ENCODE measurements around the gene VSX2. TPM values are rescaled to one million over a fixed set of nuclear protein-coding genes. Genes with fewer than 3 reads are reported as not detected.

The VSX2 gene
- total RNA-seq, 1 experiment from 2014 or later = not detected

Other genes with a start within 250 kb of the VSX2 start
- gene ENTPD5, start 220.2 kb upstream of the VSX2 start, total RNA-seq (2014; rRNA removed; shearing (Covaris generic)) = 4.5 and 6.8 TPM in 2 replicates
- gene BBOF1, start 220.1 kb upstream of the VSX2 start, total RNA-seq (2014; rRNA removed; shearing (Covaris generic)) = 0.31 and 0.44 TPM in 2 replicates
- 15.6 and 27.2 TPM in 2 replicates for gene ALDH6A1, start 155.0 kb upstream of the VSX2 start, total RNA-seq (2014; rRNA removed; shearing (Covaris generic))
- 13.3 and 18.3 TPM in 2 replicates for gene LIN52, start 154.5 kb upstream of the VSX2 start, total RNA-seq (2014; rRNA removed; shearing (Covaris generic))
- gene ABCD4, start 63.5 kb downstream of the VSX2 start, total RNA-seq (2014; rRNA removed; shearing (Covaris generic)) = 57.4 and 68.6 TPM in 2 replicates
- gene VRTN, start 109.0 kb downstream of the VSX2 start, total RNA-seq (2014; rRNA removed; shearing (Covaris generic)) = 139 and 140 TPM in 2 replicates
- gene SYNDIG1L, start 186.8 kb downstream of the VSX2 start, total RNA-seq (2014; rRNA removed; shearing (Covaris generic)) = 0.48 and 0.76 TPM in 2 replicates